NOMO-1 (cell line): Measurements from ENCODE around the gene GRM2.

Experiments
- DNase-seq, 2 experiments: peaks; one replicate each; lab custom pipeline; 2025; ENCODE audit not compliant: unreplicated experiment in 2 of 2; lab: John Stamatoyannopoulos, UW

The GRM2 gene

DNA sequence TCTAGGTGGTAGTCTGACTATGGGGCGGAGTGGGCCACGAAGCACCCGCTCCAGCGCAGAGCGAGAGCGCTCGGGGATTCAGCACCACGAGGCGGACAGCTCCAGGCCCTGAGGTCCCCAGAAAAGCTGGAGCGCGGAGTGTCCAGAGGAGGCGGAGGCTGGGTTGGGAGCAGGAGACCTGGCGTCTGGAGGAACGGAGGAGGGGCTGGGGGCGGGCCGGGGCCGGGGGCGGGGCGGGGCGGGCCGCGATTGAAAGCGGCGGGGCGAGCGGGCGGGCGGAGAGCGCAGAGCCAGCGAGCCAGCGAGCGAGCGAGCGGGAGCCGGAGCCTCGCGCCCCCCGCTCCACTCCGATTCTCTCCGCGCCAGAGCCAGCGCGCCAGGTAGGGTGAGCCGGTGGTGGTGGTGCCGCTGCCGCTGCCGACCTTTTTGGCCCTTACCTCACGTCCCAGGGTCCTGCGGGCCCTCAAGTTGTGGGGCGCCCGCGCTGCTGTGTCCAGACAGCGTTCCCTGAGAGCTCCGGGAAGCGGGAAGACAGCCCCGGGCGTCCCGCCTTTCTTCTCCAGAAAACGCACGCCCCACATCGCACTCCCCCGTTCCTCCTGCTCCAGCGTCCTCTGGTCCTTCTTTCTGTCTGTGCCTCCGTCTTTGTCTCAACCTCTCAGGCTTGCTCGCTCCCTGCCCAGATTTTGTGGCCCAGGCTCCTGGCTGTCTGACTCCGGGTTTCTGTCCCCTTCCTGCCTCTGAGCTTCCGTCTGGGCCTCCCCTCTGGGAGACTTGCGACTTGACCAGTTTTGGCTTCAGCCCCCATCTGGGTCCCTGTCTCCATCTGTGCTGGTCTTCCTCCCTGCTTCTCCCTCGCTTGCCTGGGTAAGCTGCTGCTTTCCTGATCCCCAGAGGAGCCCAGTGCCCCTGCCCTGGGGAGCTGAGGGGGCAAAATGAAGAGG lies at the start of gene GRM2:
GRM2 (plus strand) TSS at position 281 of the 944 bp plus-strand sequence. CDS start 1,916 bp downstream, outside the sequence.
- no peak for DNase-seq

DNA sequence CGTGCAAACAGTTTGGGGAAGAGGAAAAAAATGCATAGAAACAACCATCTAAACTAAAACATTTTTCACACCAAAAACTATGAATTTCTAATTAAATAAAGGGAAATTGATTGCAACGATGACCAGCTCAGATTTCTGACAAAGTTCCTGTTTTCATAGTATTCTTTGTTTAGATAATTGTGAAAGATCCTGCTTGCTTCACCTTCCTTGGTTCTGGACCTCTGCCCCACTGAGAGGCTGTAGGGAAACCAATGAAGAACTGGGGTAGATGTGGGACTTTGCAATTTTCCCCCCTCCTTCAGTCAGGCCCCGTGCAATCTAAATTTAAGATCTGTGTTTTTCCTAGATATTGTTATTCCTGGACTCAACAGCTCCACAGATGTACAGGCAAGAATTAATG lies 49.6 kb upstream of the GRM2 start:
- DNase-seq = peak in 1 of 2 experiments; percentile 42

DNA sequence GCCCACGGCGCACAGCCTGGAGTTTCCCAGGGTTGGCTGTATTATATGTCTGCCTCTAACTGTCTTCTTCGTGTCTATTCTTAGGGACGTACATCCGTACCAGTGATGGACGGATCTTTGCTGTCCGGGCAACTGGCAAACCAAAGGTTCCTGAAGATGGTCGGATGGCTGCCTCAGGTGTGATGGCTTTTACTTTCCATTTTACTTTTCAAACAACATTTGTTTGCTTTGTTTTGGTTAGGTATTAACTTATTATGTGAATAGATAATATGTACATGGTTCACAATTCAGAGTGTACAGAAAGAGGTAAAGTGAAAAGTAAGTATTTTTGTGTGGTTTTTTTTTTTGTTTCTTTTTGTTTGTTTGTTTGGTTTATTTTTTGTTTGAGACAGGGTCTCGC lies 46.9 kb upstream of the GRM2 start:
- no peak for DNase-seq

DNA sequence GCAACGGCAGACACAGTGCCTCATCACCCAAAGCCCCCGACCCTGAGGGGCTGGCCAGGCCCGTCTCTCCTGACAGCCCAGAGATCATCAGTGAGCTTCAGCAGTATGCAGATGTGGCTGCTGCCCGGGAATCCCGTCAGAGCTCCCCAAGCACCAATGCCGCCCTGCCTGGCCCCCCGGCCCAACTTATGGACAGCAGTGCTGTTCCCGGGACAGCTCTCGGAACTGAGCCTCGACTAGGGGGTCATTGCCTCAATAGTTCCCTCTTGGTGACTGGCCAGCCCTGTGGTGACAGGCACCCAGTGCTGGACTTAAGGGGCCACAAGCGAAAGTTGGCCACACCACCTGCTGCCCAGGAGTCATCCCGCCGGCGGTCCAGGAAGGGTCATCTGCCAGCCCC lies 44.4 kb upstream of the GRM2 start:
- no peak for DNase-seq

DNA sequence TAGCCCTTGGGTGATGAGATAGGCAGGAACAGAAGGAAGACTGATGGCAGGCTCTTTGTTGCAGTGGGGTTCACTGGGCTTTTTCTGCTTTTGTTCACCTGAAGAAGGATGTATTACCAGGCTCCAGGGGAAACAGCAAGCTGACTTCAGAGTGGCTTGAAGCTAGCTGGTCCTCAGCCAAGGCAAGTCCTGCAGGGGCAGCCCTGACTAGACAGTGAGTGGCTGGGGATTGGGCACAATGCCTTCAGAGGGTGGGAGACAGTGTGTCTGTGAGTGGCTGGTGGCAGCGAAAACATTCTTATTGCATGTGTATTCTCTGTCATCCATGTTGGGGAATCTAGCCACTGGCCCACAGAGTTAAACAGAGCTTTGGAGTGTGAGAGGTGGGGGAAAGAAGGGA lies 38.1 kb upstream of the GRM2 start:
- DNase-seq = no peak

DNA sequence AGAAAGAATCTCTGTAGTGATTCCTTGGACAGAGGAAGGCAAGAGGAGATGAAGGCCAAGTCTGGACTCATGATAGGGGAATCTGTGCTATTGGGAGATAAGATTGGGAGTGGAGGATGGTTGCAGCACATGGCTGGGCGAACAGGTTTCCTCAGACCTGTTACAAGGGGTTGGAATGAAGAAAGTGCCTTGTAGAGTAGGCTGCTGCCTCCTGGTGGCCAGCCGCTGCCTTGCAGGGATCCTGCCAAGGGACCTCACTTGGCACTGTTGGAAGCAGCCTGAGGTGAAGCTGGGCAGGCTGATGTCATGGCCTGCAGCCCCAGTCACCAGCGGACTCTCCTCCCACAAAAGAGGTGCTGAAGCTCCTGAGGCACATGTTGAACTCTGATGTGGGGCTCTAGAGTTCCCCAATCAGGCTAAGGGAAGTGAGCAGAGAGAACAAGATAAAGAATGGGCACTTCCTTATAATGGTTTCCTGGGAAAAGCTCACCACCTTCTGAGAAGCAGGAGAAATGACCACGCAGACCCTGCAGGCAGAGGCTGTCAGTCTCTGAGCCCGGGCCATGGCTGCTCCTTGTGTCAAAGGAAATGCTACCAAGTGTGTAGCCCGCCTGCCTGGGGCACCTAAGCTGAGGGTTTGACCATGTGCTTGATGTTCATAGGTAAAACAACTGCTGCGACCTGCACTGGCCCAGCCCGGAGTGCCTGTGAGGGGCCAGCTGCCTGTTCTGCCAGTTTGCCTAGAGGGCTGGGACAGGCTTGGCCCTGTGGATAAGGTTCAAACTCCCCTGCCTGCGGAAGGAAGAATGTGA lies 37.4 kb upstream of the GRM2 start:
- DNase-seq = peak; percentile 39 to 62

DNA sequence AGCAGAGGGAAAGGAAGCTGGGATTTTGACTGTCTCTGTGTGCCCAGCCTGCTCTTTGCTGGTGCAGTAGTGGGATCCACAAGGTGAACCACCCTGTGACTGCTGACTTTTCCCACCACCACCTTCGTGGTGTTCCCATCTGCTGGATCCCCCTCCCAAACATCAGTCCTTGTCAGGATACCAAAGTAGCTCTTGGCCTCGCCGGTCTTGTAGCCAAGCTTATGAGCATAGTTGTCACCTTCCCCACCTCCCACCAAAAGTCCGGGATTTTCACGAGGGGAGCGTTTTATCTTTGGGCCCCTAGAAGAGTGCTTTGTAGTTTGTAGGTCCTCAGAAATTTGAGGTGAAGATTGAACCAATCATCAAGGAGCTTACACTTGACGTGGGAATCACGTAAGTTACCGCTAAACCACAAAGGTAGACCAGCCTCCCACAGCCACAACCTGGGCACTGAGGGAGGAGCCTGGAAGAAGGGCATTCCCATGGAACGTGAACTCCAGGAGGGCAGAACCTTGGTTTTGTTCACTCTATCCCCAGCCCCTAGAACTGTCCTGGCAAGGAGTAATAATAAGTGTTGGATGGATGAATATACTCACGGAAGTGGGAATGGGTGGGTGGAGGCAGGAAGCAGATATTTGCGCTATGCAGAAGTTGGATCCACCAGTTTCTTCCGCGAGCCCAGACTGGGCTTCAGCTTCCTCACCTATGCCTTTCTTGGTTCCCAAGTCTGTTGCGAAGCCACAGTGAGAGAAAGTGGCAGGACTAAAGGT lies 36.6 kb upstream of the GRM2 start:
- no peak for DNase-seq

DNA sequence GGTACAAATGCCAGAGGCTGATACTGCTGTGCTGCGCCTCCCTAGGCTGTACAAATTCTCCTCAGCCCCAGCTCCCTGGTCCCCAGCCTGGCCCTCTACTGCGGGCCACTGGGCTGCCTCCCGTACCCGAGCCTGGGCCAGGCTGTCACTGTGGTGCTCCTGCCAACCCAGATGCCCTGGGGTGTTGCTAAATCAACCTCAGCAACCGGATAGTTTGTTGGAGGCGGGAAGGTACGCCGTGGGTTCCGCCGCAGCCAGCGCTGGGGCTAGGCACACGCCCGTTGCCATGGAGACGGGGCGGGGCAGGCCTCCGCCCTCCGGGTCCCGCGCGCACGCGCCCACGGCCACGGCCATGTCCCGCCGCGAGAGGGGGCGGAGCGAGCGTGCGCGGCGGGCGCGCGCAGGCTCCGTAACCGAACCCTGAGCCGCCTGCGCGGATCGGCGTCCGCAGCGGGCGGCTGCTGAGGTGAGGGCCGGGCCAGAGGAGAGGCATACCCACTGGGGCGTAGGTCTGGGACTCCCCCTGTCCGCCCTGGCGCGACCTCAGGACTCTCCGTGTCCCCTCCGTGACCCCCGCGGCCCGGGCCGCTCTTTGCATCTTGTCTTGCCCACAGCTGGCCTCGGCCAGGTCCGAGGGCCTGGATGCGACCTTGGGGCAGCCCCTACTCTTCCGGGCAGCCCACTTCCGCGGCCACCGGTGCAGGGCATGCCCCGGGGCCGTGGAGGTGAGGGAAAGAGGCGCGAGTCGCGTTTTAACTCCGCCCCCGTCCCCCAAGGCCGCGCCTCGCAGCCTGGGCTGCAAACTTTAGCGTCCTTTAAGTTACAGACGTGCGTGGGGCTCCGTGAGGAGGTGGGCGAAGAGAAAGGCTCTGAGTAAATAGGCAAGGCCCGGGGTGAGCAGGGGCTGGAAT lies 35.8 kb upstream of the GRM2 start, which contains the start of gene TEX264:
TEX264 (plus strand) TSS at position 430 of the 911 bp plus-strand sequence. CDS start 3,053 bp downstream, outside the sequence.
- DNase-seq = peak; percentile 86 to 92

DNA sequence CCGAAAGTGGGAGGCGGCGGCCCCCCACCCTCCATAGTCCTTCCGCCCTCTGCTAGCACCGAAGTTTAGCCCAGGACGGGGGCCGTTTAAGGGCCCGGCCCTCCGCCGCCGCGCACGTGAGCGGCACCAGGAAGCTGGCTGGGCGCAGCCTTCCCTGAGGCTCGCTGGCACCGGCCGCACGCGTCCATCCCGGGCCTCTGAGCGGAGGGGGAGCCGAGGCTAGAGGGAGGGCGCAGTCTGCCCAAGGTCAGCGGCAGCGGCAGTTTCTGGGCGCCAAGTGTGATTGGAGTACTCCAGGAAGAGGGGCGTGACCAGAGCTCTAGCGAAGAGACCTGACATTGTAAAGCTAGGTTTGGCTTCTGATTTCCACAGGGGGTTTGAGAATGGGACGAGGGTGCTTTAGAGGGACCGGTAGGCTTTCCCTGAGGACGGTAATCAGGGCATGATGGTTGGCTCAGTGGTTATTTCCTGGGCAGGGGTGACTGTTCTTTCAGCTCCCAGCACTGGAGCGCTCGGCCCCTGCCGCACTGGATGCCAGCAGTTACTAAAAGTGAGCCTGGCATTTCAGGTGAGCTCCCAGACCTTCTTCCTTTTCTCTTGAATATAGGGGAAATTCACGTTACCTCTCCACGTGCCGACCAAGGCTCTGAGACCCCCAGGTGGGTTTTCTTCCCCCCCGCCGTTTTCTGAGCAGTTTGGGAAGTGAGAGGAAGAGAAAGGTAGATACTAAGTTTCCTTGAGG lies 35.0 kb upstream of the GRM2 start:
- peak; percentile 76 to 80 for DNase-seq

DNA sequence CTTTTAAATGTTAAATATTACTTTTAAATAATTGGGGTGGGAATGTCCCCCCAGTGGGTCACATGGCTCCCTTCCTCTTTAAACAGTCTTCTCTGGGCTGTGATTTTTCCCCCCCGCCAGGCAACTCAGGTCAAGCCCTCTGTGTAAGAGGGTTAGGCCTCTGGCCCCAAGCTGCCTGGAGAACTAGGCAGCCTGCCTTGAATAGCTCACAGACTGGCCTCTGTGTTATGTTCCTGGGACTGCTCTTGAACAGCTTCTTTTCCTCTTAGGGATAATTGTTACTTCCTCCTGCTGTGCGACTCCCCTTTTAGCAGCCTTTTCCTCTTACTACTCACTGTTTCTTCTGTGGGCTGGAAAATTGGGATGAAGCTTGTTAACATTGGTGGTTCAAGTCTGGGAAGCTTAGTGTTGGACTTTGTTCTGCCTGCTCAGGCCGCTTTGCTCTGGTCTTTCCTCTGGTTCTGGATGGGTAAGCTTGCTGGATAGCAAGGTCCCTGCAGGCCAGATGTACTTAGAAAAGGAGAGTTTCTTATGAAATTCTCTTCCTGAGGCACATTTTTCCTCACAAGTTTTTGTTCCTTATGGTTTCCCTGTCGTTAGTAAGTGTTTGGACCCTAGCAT lies 33.6 kb upstream of the GRM2 start:
- DNase-seq = no peak

DNA sequence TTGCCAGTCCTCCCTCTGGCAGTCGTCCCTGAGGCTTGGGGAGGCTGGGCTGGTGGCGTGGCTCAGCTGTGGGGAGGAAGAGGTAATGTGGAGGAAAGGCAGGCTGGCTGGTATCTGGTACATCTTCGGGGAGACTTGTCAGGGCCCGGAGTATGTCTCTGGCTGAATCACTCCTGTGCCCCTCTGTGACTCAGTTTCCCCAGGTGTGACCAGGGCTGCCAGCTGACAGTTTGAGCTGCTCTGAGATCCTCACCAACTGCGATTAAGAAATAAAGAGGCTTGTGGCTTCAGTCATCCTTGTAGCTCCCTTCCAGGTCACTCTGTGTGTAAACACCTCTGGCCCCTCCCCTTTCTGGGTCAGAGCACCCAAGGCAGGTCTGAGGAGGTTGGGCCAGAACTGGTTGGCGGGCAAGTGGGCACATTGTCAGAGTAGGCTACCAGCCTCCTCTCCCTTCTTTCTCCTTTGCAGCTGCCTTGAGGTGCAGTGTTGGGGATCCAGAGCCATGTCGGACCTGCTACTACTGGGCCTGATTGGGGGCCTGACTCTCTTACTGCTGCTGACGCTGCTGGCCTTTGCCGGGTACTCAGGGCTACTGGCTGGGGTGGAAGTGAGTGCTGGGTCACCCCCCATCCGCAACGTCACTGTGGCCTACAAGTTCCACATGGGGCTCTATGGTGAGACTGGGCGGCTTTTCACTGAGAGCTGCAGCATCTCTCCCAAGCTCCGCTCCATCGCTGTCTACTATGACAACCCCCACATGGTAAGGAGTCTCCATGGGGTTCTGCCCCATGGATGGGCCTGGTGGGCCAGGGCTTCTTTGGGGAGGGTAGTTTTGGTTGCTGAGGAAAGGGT lies 32.8 kb upstream of the GRM2 start:
- DNase-seq = no peak

DNA sequence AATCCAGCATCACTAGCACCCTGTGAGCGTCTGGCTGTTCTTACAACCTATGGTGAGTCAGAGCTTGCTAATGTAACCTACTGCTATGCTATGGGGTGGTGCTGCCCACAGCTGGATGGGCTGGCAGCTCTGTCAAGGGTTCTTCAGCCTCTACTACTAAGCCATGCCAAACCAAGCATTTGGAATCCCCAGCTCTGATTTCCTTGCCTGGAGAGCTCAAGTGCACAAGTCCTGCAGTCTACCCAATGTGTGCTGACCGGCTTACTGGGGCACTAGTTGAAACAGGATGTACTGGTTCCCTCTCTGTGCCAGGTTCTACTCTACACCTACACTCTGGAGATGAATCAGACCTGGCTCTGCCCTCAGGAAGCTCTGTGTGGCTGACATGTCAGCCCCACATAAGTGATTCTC lies 31.7 kb upstream of the GRM2 start:
- no peak for DNase-seq

DNA sequence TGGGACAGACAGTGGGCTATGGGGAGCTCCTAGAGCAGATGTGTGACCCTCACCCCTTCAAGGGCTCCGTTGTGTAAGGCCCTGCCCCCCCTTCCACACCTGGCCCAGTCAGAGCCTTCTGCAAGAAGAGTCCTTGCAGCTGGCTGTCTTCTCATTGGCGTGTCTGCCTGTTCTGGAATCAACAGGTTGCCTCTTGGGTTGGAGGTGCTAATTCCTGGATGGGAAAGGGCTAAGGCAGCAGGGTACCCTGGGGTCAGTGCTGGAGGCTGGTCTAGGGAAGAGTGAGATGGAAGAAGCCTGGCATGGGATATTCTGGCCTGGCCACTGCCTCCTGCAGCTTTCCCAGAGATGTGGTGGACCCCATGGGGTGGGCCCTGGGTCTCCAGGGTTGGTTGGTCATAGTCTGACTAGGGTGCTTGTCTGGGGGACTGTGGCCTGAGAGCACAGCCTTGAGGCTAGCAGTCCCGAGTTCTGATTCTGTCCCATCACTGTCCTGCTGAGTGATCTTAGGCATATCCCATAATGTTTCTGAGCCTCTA lies 30.7 kb upstream of the GRM2 start:
- no peak for DNase-seq

DNA sequence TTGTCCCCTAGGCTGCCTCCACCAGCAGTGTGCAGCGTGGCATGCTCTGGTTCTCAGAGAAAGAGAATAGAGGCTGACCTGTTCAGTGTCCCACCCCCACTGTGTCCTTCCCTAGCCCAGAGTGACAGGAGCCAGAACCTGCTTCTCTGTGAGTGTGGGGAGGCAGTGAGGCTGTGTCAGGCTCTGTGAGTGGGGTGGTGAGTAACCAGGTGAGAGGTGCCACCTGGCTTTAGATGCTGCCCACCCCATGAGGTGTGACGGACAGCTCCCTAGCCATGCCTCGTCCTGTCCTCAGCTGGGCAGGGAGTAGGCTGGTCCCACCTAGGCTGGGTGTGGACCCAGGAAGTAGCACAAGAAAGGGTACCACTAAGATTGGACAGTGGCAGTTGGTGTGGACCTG lies 29.5 kb upstream of the GRM2 start:
- DNase-seq = no peak

DNA sequence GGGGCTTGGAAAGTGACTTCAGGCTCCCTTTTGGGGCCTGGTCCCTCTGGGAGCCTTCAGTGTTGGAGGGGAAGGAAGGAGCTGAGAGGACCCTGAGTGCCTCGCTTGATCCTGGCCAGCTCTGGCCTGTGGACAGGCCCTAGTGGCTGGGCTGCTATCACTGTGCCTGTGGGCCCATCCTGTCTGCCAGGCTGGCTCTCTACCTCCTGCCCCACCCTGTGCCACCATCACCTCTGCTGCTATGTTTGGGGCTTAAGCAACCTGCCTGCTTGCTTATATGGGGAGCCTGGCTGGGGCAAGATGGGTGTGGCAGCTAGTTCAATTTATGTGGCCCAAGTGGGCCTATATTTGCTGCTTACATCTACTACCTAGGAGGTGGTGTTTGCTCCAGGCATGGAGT lies 28.7 kb upstream of the GRM2 start:
- DNase-seq = no peak

DNA sequence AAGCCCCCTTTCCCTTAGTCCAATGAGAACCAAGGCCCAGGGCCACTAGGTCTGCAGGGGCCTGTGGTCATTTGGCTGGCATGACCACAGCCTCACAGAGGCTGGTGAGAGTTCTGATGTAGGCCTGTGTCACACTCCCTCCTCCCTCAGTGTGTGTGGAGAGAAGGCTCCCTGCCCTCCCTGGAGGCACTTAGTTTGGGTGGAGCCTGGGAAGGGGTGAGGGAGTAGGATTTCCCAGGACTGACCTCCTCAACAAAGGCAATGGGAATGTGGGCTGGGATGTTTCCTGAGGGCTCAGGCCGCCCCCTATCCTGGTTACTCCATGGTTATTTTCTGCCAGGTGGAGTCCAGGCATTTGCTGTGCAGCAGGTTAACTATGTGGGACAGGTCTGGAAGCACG lies 28.2 kb upstream of the GRM2 start:
- no peak for DNase-seq

DNA sequence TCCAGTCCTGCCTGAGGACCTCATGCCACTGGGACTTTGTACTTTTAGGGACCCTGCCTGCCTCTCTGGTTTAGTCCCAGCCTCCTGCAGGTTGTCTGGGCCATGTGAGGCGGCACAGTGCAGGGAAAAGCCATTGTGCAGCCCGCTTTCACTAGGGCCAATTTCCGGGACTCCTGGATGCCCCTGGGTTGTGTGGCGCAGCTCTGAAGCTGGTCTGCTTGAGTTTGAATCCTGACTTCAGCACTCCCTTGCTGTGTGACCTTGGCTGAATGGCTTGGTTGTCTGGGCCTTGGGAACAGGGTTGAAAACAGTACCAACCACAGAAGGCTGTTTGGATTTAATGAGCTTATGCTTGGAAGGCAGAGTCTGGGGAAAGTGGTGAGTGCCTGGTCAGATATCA lies 27.6 kb upstream of the GRM2 start:
- DNase-seq = no peak

DNA sequence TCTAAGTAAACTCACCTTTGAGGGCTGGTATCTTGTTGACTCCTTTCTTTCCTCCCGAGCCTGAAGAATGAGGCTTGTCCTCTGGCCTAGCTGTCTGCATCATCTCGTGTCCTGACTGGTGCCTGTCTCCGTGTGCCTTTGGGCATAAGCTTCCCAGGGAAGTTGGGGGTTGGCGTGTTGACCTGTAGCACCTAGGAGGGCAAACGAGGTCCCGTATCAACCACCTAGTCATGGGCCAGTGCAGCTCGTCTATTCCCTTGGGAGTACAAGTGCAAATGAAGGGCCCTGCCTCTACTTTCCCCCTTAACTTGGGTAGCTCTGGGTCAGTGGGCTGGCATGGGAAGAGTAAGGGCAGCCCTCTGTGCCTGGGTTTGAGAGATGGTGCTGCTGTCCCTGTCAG lies 27.1 kb upstream of the GRM2 start:
- DNase-seq = no peak
